ENCODE measurements around the gene STAP1.

GRCh38 chr4:67521506-67521905 is 37.0 kb upstream of the STAP1 start:
- no peak for TF ChIP-seq POLR2AphosphoS5 (IDR thresholded peaks at IDR 0.05)
- TF ChIP-seq CTCF (IDR thresholded peaks at IDR 0.05): no peak
- TF ChIP-seq POLR2A (IDR thresholded peaks at IDR 0.05): no peak
- no peak for TF ChIP-seq EP300 (IDR thresholded peaks at IDR 0.05)

Data from upper lobe of left lung (tissue), 4 donors.